Gastrocnemius medialis (tissue), 4 donors: Measurements from ENCODE around the gene SNRK.

Experiments
- CTCF ChIP-seq, 5 experiments: fragments of 450-650 bp in 3 of 5; fragments of 200-600 bp in 2 of 5; sonication (generic) in 2 of 5; IDR thresholded peaks in 4 of 5; conservative IDR thresholded peaks in 1 of 5; 1 replicate in 4 of 5; 2 replicates in 1 of 5; pipeline ENCODE4 v1.5.1; 2016 to 2019; ENCODE audit warnings: antibody characterized with exemption in 5 of 5, mild to moderate bottlenecking in 3 of 5, moderate library complexity in 3 of 5
- POLR2A ChIP-seq, 2 donors: fragments of 450-650 bp; IDR thresholded peaks; one replicate each; pipeline ENCODE4 v1.6.1; 2017; ENCODE audit warnings: antibody characterized with exemption in 2 of 2, mild to moderate bottlenecking in 2 of 2, moderate library complexity in 2 of 2

- TF ChIP-seq CTCF (IDR thresholded peaks at IDR 0.05 in 4 of 5, conservative IDR thresholded peaks at IDR 0.05 in 1 of 5) (no peak), POLR2A (IDR thresholded peaks at IDR 0.05) (no peak)
These were observed 87.2 kb downstream of the SNRK start for GRCh38 chr3:43373560-43373928.
